DOHH2 (cell line): ENCODE data around the gene RIMS1.

Source experiments
- EZH2phosphoT487 ChIP-seq: fragments of 200-600 bp; sonication (generic); IDR thresholded peaks from 2 replicates; pipeline ENCODE4 v1.6.1; 2017; ENCODE audit warnings: borderline replicate concordance, mild to moderate bottlenecking, antibody characterized with exemption, low read length, moderate library complexity, mixed read lengths
- TF ChIP-seq, protein P1 (sequence below): fragments of 200-600 bp; sonication (generic); IDR thresholded peaks from one replicate; pipeline ENCODE4 v1.5.1; 2014; ENCODE audit warnings: antibody characterized with exemption, mild to moderate bottlenecking, low read depth, low read length; ENCODE audit not compliant: poor library complexity, severe bottlenecking

DNA sequence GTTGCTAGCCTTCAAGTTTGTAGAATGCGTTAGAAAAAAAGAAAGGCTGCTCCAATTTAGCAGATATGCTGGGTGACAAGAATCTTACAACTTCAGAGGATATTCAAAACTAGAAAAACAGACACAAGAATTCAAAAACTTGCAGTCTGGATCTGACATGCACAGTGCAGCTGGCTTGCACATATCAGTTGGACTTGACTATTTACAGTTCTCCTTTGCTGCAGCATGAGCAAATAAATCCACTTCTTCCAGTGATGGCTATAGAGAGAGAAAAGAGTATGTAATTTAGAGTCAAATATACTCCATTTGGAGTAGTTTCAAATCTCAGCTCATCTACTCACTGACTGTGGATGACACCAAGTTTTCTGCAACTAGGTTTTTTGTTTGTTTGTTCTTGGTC is 247.0 kb downstream of the RIMS1 start:
- TF ChIP-seq, protein P1, sequence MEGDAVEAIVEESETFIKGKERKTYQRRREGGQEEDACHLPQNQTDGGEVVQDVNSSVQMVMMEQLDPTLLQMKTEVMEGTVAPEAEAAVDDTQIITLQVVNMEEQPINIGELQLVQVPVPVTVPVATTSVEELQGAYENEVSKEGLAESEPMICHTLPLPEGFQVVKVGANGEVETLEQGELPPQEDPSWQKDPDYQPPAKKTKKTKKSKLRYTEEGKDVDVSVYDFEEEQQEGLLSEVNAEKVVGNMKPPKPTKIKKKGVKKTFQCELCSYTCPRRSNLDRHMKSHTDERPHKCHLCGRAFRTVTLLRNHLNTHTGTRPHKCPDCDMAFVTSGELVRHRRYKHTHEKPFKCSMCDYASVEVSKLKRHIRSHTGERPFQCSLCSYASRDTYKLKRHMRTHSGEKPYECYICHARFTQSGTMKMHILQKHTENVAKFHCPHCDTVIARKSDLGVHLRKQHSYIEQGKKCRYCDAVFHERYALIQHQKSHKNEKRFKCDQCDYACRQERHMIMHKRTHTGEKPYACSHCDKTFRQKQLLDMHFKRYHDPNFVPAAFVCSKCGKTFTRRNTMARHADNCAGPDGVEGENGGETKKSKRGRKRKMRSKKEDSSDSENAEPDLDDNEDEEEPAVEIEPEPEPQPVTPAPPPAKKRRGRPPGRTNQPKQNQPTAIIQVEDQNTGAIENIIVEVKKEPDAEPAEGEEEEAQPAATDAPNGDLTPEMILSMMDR, result no peak
- no peak for TF ChIP-seq EZH2phosphoT487
